Stimulated activated CD8-positive, alpha-beta memory T cell treated with anti-CD3 and anti-CD28 coated beads, Interleukin-7, amount 100 ng/mL, for 48 hours (primary cell): ENCODE data around the gene GLI3.

ENCODE experiments used
- DNase-seq, 2 donors: peaks; one replicate each; pipeline ENCODE4 v3.0.0-alpha.2; 2020; ENCODE audit warnings: low read depth in 1 of 2; ENCODE audit errors: extremely low read depth in 1 of 2

Gene GLI3

GRCh38 chr7:42236976-42237810 is at the start of gene GLI3:
GLI3 (minus strand) TSS chr7:42237209; CDS start chr7:42223253, 13,956 bp downstream.
- peak in 1 of 2 donors; percentile 25 for DNase-seq

DNA sequence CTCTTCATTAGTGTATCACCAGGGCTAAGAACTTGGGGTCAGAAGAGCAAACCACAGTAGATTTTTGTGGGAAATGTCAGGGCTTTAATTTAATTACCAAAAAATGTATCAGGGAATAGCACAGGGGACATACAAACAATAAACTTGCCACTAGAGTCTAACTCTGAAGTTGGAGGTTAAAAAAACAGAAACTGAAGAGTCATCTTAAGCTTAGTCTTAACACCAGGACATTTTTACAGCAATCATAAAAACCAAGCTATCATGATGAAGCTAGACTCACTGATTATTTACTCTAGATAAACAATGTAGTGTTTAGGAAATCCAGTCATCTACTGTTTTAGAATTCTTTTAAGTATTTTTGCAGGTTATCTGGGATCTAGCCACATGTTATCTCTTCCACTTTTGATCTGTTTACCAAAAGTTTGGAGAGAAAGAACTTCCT is 48.4 kb upstream of the GLI3 start:
- DNase-seq, result no peak

DNA sequence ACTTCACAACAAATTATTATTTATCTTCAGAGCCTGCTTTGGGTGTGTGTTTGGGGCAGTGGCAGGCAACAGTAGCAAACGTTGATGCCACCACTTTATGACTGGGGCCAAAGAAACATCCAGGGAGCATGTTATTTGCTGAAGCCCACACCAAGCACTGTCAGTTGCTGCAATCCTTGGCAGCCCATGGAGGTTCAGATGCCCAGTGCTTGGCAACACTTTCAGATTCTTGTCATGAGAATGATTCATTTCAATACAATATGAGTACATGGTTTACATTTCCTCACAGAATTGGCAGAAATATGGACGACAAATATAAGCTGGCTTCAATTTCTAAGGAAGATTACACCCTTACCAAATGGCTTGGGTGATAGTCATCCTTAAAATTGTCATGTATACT is 46.5 kb upstream of the GLI3 start:
- DNase-seq, result no peak

DNA sequence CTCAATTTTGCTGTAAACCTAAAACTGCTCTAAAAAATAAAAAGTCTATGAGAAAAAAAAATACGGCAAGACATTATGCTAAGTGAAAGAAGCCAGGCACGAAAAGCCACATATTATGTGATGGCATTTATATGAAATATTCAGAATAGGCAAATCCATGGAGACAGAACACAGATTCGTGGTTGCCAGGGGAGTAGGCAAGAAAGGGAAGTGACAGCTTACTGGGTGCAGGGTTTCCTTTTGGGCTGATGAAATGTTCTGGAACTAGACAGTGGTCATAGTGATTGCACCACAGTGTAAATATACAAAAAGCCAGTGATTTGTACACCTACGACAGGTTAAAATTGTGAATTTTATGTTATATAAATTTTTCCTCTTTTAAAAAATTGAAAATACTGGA is 41.3 kb upstream of the GLI3 start:
- DNase-seq, result no peak

DNA sequence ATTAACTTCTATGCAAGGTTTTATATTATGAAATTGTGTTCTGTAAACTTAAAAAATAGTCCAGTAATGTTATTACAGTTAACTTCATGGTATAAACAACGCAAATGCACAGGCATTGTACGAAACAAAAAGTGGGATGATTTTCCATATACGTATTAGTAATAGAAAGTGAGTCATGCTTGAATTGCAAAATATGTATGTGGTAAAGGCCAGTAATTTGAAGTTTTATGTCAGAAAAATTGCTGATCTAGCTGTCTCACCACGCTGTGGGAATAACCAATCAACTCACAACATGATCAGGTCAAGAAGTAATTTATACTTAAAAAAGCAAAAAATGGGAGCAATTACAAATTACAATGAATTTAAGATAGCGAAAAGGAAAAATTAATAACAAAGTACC is 37.0 kb upstream of the GLI3 start:
- DNase-seq, result no peak

- DNase-seq, result no peak
Observed at GRCh38 chr7:42272793-42273665, 36.0 kb upstream of the GLI3 start.

- no peak for DNase-seq
Observed at GRCh38 chr7:42269161-42269560, 32.2 kb upstream of the GLI3 start.

DNA sequence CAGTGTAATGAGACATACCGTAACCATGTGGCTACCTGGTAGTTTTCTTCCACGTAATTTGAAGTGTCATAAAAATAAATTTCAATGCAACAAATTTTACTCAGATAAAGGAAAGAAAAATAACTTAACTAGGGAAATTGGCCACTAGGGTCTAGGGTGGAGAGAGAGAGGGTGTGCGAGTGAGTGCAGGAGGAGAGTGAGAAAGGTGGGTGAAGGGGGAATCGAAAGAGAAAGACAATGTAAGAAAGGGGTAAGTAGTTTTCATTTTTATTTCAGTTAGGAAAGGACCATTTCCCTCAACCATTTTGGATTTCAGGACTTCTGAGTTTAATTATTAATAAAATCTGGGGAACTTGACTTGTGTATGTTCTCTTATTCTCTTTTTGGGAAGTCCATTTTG is 27.7 kb upstream of the GLI3 start:
- no peak for DNase-seq

- no peak for DNase-seq
Observed at GRCh38 chr7:42263971-42264370, 27.0 kb upstream of the GLI3 start.

DNA sequence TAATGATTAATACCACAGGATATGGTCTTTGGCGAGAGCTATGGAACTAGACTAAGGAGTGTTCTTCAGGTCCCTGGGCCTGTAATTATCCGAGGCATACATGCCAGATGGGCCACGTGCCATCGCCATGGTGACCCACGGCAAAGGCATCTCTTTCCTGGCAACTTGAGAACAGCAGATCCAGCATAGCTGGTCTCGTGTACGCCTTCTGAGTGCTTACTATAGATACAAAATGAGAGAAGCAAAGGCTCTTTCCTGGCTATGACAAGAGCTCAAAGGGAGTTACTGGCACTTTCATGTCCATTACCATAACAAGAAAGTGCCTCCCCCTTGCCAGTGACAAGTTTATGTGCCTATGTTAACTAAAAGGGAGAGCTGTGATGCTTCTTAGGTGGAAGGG is 26.0 kb upstream of the GLI3 start:
- DNase-seq, result no peak

DNA sequence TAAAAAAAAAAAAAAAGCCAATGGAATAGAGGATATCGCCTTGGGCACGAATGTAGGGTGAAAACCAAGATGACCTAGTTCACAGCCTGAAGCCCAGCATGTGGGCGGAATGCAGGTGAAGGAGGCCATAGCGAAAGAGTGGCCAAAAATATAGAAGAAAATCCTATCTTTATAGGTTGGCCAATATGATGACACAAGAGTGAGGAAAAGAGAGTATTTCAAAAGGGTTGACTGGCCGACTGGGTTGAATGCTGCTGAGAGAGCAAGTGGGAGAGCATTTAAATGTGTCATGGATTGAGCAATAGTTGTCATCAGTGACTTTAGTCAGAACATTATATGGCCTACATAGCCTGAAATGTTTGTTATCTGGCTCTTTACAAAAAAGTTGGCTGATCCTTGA is 17.2 kb upstream of the GLI3 start:
- no peak for DNase-seq

- DNase-seq, result no peak
Observed at GRCh38 chr7:42253316-42253715, 16.3 kb upstream of the GLI3 start.

DNA sequence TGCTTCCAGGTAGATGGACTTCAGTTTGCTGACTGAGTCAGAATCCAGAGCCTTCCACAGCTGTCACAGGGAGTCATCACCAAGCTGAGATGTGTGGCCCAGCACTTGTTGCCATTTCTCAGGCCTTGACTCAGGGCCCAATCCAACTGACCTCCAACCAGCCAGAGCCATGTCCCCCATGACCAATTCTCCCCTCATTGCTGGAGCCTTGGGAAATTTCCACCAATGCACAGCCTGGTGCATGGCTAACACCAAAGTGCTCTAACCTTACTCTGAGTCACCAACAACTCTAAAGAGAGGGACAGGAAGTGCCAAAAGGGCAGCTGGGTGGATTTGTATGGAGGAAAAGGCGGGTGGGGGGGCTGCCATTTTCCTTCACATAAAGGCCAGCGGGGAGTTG is 13.4 kb upstream of the GLI3 start:
- DNase-seq, result no peak

DNA sequence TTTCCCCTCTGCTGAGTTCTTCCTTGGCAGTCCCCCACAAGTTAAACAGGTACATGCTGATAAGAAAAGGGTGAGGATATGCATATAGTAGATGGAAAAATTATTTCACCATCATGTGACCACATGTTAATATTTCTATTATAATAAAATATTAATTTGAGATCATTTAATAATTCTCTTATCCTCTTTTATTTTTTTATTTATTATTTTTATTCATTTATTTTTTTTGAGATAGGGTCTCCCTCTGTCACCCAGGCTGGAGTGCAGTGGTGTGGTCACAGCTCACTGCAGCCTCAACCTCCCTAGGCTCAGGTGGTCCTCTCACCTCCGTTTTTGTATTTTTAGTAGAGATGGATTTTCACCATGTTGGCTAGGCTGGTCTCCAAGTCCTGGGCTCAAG is 11.6 kb upstream of the GLI3 start:
- no peak for DNase-seq

DNA sequence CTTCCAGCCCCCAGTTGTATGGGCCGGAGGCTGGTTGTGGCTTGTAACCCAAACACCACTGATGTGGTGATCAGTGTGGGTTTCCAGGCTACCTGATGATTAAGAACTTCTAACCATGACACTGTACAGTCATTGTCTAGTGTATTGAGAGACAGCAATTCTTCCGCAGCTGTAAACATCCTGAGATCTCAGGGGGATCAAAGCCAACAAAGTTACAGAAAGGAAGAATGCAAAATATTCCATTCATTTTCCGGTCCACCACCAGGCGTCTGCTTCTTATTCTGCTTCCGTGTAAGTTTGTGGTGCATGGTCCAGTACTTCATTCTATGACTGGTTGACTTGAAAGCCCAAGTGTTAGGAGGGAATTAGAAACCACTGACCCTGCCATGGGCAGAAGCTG is 10.3 kb upstream of the GLI3 start:
- DNase-seq, result no peak

DNA sequence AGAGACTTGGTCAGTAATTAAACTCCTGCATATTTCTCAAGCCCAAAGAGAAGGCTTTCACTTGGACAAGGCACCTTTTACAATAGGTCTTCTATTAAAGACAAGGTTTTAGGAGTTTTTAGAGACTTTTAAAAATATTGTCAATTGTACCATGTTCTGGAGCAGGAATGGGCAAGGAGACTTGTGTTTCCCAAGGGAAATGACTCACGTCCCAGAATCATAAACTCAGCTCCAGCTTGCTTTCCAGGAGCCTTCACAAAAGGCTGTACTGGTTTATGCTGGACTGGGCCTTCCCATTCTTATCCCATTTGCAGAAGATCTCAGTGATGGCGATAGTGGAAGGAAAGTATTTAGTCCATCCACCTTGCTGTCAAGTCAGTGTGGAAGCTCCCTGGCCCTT is 7.8 kb upstream of the GLI3 start:
- no peak for DNase-seq

GRCh38 chr7:42242381-42242780 is 5.4 kb upstream of the GLI3 start:
- DNase-seq, result no peak

- DNase-seq, result no peak
Observed at GRCh38 chr7:42241424-42241823, 4.4 kb upstream of the GLI3 start.

DNA sequence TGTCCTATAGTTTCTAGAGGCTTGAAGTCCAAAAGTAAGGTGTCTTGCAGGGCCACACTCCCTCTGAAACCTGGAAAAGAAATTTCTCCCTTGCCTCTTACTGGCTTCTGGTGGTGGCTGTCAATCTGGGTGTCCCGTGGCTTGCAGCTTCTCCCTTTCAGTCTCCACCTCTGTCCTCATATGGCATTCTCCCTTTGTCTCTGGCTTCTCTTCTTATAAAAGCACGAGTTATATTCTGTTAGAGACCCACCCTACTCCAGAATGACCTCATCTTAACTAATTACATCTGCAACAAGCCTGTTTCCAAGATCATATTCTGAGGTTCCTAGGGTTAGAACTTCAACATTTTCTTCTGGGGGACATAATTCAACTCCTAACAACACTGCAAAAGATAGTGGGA is 3.4 kb upstream of the GLI3 start:
- no peak for DNase-seq

GRCh38 chr7:42238709-42239366 is 1.8 kb upstream of the GLI3 start:
- DNase-seq, result no peak

GRCh38 chr7:42237811-42238541 is 967 bp upstream of the GLI3 start:
- DNase-seq, result no peak
